Suprapubic skin (tissue), 4 donors: Measurements from ENCODE around the gene STAM. TPM values are rescaled to one million over a fixed set of nuclear protein-coding genes. Genes with fewer than 3 reads are reported as not detected.

Experiments
- DNase-seq, 2 donors: peaks; one replicate each; pipeline ENCODE4 v3.0.0-alpha.2; 2019; ENCODE audit warnings: low spot score in 2 of 2
- H3K27ac ChIP-seq: fragments of 200-600 bp; sonication (generic); one replicate; pipeline ENCODE4 v1.5.1; 2019
- H3K27me3 ChIP-seq: fragments of 200-600 bp; sonication (generic); one replicate; pipeline ENCODE4 v1.5.1; 2019
- H3K36me3 ChIP-seq: fragments of 200-600 bp; sonication (generic); one replicate; pipeline ENCODE4 v1.5.1; 2019
- H3K4me1 ChIP-seq: fragments of 200-600 bp; sonication (generic); one replicate; pipeline ENCODE4 v1.5.1; 2019
- H3K4me3 ChIP-seq: fragments of 200-600 bp; sonication (generic); one replicate; pipeline ENCODE4 v1.5.1; 2019; ENCODE audit warnings: mild to moderate bottlenecking
- H3K9me3 ChIP-seq: fragments of 200-600 bp; sonication (generic); one replicate; pipeline ENCODE4 v1.5.1; 2019
- EP300 ChIP-seq: sonication (generic); formaldehyde crosslinking; IDR thresholded peaks from one replicate; pipeline ENCODE4 v1.6.1; 2017; ENCODE audit warnings: antibody characterized with exemption
- POLR2A ChIP-seq, 2 donors: fragments of 450-650 bp; IDR thresholded peaks; one replicate each; pipeline ENCODE4 v1.6.1; 2017; ENCODE audit warnings: antibody characterized with exemption in 2 of 2, mild to moderate bottlenecking in 2 of 2, moderate library complexity in 2 of 2
- POLR2AphosphoS5 ChIP-seq, 3 donors: sonication (generic); formaldehyde crosslinking; IDR thresholded peaks; one replicate each; pipeline ENCODE4 v1.6.1; 2017; ENCODE audit warnings: antibody characterized with exemption in 3 of 3
- WGBS: methylation state at CpG from one replicate; pipeline ENCODE4 v1.1.5; 2018; 5-methylcytosine and 5-hydroxymethylcytosine counted together
- total RNA-seq, 4 donors: library from RNA; depleted of rRNA; stranded (reverse); fragments of >200 nt; gene quantifications; one replicate each; pipeline ENCODE4 v1.1.0, GENCODE V29; 2016
- TF ChIP-seq, protein P1 (sequence below), 2 donors: fragments of 200-600 bp in 1 of 2; fragments of 450-650 bp in 1 of 2; sonication (generic) in 1 of 2; IDR thresholded peaks; one replicate each; pipeline ENCODE4 v1.5.1; 2016 to 2019; ENCODE audit warnings: antibody characterized with exemption in 2 of 2, mild to moderate bottlenecking in 1 of 2, moderate library complexity in 1 of 2

The STAM gene
- total RNA-seq, 4 donors from 2014 or later = 19.4 to 28.6 (median 22.8) TPM

DNA sequence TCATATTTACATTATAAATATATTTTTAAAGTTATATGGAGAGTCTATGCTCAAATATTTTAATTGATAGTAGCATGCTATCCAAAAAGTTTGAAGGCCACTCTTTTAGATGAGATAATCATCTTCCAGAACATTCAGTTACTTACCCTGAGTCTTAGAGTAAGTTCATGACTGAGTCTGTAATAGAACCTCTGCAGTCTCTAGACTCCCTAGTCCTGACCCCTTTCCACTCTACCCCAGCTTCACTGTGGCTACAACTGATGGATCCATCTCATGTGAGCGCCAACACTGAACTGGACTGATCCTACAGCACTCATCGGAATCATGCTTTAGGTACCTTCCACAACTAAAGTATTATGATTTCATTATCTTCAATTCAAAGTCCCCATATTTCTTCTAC is 36.9 kb upstream of the STAM start:
- Histone ChIP-seq H3K4me3 (no peak overlapping the region), H3K27ac (no peak overlapping the region), H3K36me3 (no peaks in the 10 kb centered on the region), H3K4me1 (no peaks in the 10 kb centered on the region), H3K9me3 (no peaks in the 10 kb centered on the region), H3K27me3 (no peaks in the 10 kb centered on the region)
- DNase-seq = no peak
- TF ChIP-seq EP300 (no peak), POLR2AphosphoS5 (IDR thresholded peaks at IDR 0.05) (no peak), POLR2A (IDR thresholded peaks at IDR 0.05) (no peak)
- TF ChIP-seq, protein P1, sequence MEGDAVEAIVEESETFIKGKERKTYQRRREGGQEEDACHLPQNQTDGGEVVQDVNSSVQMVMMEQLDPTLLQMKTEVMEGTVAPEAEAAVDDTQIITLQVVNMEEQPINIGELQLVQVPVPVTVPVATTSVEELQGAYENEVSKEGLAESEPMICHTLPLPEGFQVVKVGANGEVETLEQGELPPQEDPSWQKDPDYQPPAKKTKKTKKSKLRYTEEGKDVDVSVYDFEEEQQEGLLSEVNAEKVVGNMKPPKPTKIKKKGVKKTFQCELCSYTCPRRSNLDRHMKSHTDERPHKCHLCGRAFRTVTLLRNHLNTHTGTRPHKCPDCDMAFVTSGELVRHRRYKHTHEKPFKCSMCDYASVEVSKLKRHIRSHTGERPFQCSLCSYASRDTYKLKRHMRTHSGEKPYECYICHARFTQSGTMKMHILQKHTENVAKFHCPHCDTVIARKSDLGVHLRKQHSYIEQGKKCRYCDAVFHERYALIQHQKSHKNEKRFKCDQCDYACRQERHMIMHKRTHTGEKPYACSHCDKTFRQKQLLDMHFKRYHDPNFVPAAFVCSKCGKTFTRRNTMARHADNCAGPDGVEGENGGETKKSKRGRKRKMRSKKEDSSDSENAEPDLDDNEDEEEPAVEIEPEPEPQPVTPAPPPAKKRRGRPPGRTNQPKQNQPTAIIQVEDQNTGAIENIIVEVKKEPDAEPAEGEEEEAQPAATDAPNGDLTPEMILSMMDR (IDR thresholded peaks at IDR 0.05) = no peak
- WGBS = 63% methylated on average over 2 of the region's 2 CpGs

DNA sequence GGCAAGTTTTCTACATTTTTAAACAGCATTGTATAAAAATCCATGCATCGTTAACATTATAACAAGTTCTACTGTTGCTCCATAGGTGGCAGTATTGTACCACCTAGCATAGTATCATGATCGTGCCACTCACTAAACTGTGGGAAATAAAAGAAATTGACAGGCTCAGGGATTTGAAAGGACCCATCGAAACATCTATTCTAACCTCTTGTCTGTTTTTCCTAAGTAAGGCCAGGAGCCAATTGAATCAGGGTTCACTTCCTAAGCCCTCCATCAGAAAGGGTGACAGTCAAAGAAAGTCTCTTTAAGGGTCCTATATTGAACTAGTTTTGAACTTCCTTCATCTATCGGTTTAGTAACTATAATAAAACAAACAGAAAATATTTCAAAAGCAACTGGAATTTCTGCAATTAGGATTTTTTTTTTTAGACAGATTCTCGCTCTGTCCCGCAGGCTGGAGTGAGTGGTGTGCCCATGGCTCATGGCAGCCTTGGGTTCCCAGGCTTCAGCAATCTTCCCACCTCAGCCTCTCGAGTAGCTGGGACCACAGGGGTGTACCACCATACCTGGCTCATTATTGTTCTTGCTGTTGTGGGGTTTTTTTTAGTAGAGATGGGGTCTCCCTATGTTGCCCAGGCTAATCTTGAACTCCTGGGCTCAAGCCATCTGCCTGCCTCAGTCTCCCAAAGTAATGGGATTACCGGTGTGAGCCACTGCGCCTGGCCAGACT is 36.2 kb upstream of the STAM start:
- no peak overlapping the region for H3K27ac ChIP-seq
- no peak for TF ChIP-seq POLR2AphosphoS5 (IDR thresholded peaks at IDR 0.05)
- no peak for TF ChIP-seq EP300
- TF ChIP-seq, protein P1 (IDR thresholded peaks at IDR 0.05) = peak; percentile 76
- no peak for TF ChIP-seq POLR2A (IDR thresholded peaks at IDR 0.05)
- H3K4me1 ChIP-seq = no peaks in the 10 kb centered on the region
- no peaks in the 10 kb centered on the region for H3K36me3 ChIP-seq
- DNase-seq = no peak
- 56% methylated on average over 9 of the region's 9 CpGs for WGBS
- no peak overlapping the region for H3K4me3 ChIP-seq
- no peaks in the 10 kb centered on the region for H3K27me3 ChIP-seq
- H3K9me3 ChIP-seq = no peaks in the 10 kb centered on the region

DNA sequence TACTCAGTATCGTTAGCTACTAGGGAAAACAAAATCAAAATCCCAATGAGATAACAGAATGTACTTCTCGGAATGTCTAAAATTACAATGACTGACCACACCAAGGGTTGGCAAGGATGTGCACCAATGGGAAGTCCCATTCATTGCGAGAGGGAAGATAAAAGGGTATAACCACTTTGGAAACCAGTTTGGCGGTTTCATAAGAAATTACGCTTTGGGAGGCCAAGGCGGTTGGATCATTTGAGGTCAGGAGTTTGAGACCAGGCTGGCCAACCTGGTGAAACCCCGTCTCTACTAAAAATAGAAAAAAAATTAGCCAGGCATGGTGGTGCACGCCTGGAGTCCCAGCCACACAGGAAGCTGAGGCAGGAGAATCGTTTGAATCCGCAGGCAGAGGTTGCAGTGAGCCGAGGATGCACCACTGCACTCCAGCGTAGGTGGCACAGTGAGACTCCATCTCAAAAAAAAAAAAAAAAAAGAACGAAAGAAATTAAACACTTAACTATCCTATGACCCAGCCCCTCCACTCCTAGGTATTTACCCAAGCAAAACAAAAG is 34.4 kb upstream of the STAM start:
- no peak overlapping the region for H3K27ac ChIP-seq
- H3K27me3 ChIP-seq = no peaks in the 10 kb centered on the region
- H3K36me3 ChIP-seq = no peaks in the 10 kb centered on the region
- no peak overlapping the region for H3K4me3 ChIP-seq
- WGBS = 86% methylated on average over 13 of the region's 13 CpGs
- H3K9me3 ChIP-seq = no peaks in the 10 kb centered on the region
- no peaks in the 10 kb centered on the region for H3K4me1 ChIP-seq
- no peak for DNase-seq
- TF ChIP-seq EP300 = no peak
- no peak for TF ChIP-seq POLR2A (IDR thresholded peaks at IDR 0.05)
- no peak for TF ChIP-seq POLR2AphosphoS5 (IDR thresholded peaks at IDR 0.05)
- TF ChIP-seq, protein P1 (IDR thresholded peaks at IDR 0.05) = no peak

DNA sequence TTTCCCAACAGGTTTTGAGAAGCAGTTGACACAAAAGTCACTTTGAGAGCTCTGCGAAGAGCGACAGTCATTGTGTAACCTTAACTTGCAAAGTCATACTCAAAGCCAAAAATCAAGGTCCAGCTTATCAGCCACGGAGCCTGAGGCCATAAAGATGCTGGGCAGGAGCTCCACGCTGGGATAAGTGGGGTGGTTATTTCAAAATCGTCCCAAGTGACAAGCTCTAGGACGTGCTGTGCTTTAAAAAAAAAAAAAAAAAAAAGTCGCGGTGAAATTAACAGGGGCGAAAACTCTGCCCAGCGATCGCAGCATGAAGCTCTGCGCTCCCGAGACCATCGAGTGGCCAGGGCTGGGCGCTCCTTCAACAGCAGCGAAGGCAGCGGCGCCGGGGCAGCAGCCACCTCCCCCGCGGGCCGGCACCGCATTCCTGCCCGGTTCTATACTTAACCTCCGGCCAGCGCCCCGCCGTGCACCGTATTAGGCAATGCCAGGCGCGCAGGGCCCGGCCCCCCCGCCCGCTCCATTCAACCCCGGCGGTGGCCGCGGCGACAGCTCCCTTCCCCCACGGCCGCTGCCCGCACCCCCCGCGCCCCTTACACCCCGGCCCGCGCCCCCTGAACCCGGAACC is 27.4 kb upstream of the STAM start:
- 8% methylated on average over 23 of the region's 48 CpGs for WGBS
- DNase-seq = peak; percentile 79 to 84
- Histone ChIP-seq H3K4me1 (peaks cover 12% of the 10 kb centered on the region), H3K36me3 (no peaks in the 10 kb centered on the region), H3K9me3 (no peaks in the 10 kb centered on the region), H3K27me3 (no peaks in the 10 kb centered on the region), H3K27ac (peak overlapping the region; percentile 17), H3K4me3 (peak overlapping the region; percentile 59)
- no peak for TF ChIP-seq EP300
- TF ChIP-seq POLR2A (IDR thresholded peaks at IDR 0.05) = no peak
- TF ChIP-seq, protein P1 (IDR thresholded peaks at IDR 0.05) = no peak
- TF ChIP-seq POLR2AphosphoS5 (IDR thresholded peaks at IDR 0.05) = no peak
